ENCODE data around the gene SCEL.

DNA sequence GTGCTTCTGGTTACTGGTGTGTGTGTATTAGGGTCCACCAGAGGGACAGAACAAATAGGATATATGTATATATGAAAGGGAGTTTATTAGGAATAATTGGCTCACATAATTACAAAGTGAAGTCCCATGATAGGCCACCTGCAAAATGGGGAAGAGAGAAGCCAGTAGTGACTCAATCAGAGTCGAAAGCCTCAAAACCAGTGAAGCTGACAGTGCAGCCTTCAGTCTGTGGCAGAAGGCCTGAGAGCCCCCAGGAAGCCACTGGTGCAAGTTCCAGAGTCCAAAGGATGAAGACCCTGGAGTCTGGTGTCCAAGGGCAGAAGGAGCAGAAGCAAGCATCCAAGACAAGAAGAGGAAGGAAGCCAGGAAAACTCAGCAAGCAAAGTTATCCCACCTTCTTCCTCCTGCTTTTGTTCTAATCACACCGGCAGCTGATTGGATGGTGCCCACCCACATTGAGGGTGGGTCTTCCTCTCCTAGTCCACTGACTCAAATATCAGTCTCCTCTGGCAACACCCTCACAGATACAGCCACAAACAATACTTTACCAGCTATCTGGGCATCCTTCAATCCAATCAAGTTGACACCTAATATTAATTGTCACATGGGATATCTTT, 21.7 kb upstream of the SCEL start:
- TF ChIP-seq POLR2A (IDR thresholded peaks at IDR 0.05) (no peak), POLR2AphosphoS5 (IDR thresholded peaks at IDR 0.05) (no peak), EP300 (IDR thresholded peaks at IDR 0.05) (no peak)
- TF ChIP-seq, protein P1, sequence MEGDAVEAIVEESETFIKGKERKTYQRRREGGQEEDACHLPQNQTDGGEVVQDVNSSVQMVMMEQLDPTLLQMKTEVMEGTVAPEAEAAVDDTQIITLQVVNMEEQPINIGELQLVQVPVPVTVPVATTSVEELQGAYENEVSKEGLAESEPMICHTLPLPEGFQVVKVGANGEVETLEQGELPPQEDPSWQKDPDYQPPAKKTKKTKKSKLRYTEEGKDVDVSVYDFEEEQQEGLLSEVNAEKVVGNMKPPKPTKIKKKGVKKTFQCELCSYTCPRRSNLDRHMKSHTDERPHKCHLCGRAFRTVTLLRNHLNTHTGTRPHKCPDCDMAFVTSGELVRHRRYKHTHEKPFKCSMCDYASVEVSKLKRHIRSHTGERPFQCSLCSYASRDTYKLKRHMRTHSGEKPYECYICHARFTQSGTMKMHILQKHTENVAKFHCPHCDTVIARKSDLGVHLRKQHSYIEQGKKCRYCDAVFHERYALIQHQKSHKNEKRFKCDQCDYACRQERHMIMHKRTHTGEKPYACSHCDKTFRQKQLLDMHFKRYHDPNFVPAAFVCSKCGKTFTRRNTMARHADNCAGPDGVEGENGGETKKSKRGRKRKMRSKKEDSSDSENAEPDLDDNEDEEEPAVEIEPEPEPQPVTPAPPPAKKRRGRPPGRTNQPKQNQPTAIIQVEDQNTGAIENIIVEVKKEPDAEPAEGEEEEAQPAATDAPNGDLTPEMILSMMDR (IDR thresholded peaks at IDR 0.05): no peak
